ENCODE results near the gene TSPAN18. TPM values are rescaled to one million over a fixed set of nuclear protein-coding genes. Genes with fewer than 3 reads are reported as not detected.

Gene TSPAN18
- total and polyA plus RNA-seq, 2 of the 4 experiments (the other 2 are of a cell fraction): 0.36 to 1.1 TPM

GRCh38 chr11:44829838-44830237 is 103.1 kb downstream of the TSPAN18 start:
- BruUV-seq (replicated peaks): no TSS peak
- TF ChIP-seq RCOR1 (IDR thresholded peaks at IDR 0.05; ENCODE audit: insufficient replicate concordance, low read length) (no peak), RAD21 (IDR thresholded peaks at IDR 0.05; ENCODE audit: low read length) (no peak), POLR2A (IDR thresholded peaks at IDR 0.05; ENCODE audit: low read depth, low read length) (no peak), SMC3 (IDR thresholded peaks at IDR 0.05; ENCODE audit: low read depth, low read length) (no peak), CEBPB (IDR thresholded peaks at IDR 0.05; ENCODE audit: low read depth, low read length) (no peak), MXI1 (IDR thresholded peaks at IDR 0.05; ENCODE audit: borderline replicate concordance, low read depth, low read length) (no peak), RFX5 (IDR thresholded peaks at IDR 0.05; ENCODE audit: low read depth, low read length) (no peak), MAZ (IDR thresholded peaks at IDR 0.05; ENCODE audit: borderline replicate concordance, low read depth, low read length) (no peak), FOS (IDR thresholded peaks at IDR 0.05; ENCODE audit: low read depth, low read length) (no peak), CTCF (conservative IDR thresholded peaks at IDR 0.05; ENCODE audit: low read depth, low read length) (no peak), MAFK (IDR thresholded peaks at IDR 0.05; ENCODE audit: low read depth, low read length) (no peak), BHLHE40 (IDR thresholded peaks at IDR 0.05; ENCODE audit: low read depth, low read length) (no peak), NFE2L2 (IDR thresholded peaks at IDR 0.05; ENCODE audit: low read depth, low read length) (no peak), USF2 (IDR thresholded peaks at IDR 0.05; ENCODE audit: low read depth, low read length) (no peak), CHD1 (IDR thresholded peaks at IDR 0.05; ENCODE audit: low read depth, low read length) (no peak)
- TF ChIP-seq, protein P1, sequence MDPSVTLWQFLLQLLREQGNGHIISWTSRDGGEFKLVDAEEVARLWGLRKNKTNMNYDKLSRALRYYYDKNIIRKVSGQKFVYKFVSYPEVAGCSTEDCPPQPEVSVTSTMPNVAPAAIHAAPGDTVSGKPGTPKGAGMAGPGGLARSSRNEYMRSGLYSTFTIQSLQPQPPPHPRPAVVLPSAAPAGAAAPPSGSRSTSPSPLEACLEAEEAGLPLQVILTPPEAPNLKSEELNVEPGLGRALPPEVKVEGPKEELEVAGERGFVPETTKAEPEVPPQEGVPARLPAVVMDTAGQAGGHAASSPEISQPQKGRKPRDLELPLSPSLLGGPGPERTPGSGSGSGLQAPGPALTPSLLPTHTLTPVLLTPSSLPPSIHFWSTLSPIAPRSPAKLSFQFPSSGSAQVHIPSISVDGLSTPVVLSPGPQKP (IDR thresholded peaks at IDR 0.05; ENCODE audit: borderline replicate concordance, low read depth, low read length): no peak
- Histone ChIP-seq H3K14ac (replicated peaks; ENCODE audit: low read depth, low read length) (no peak overlapping the region), H2BK20ac (ENCODE audit: low read depth, low read length) (no peak overlapping the region), H3K27ac (ENCODE audit: insufficient read depth, low read length) (no peak overlapping the region), H2BK15ac (ENCODE audit: low read depth, low read length) (no peak overlapping the region), H3K9me3 (ENCODE audit: control insufficient read depth, insufficient read depth, low read length) (no peaks in the 10 kb centered on the region), H3K23ac (ENCODE audit: low read depth, low read length) (no peak overlapping the region), H3K18ac (ENCODE audit: low read depth, low read length) (no peak overlapping the region), H3K36me3 (ENCODE audit: control insufficient read depth, insufficient read depth, low read length) (no peaks in the 10 kb centered on the region), H3K9ac (ENCODE audit: low read depth, low read length) (no peak overlapping the region), H3K9me1 (ENCODE audit: insufficient read depth, low read length) (no peaks in the 10 kb centered on the region), H4K20me1 (ENCODE audit: insufficient read depth, low read length) (no peaks in the 10 kb centered on the region), H2BK120ac (ENCODE audit: low read depth, low read length) (no peak overlapping the region), H2AK9ac (replicated peaks; ENCODE audit: low read depth, low read length, poor library complexity) (peak overlapping the region; percentile 2), H4K91ac (ENCODE audit: insufficient read depth, low read depth, low read length) (no peak overlapping the region), H3K4ac (ENCODE audit: low read depth, low read length) (no peak overlapping the region), H2AK5ac (ENCODE audit: low read depth, low read length) (no peak overlapping the region), H2AFZ (replicated peaks; ENCODE audit: low read length, poor library complexity) (no peak overlapping the region), H3K4me1 (ENCODE audit: control insufficient read depth, insufficient read depth, low read length) (peaks cover 2% of the 10 kb centered on the region; the same call in 1 of the 2 replicates), H3K4me2 (ENCODE audit: low read depth, low read length) (no peak overlapping the region), H3K27me3 (ENCODE audit: control insufficient read depth, insufficient read depth, low read length) (peaks cover 32% of the 10 kb centered on the region), H2BK5ac (ENCODE audit: low read depth, low read length, poor library complexity, severe bottlenecking) (no peak overlapping the region), H4K5ac (ENCODE audit: low read depth, low read length) (no peak overlapping the region), H3K4me3 (ENCODE audit: insufficient read depth, low read depth, low read length) (no peak overlapping the region), H3K56ac (ENCODE audit: extremely low read depth, insufficient read depth, low read length) (no peak overlapping the region), H4K8ac (ENCODE audit: low read depth in 2 of 2, low read length in 2 of 2) (no peak overlapping the region), H3K79me1 (ENCODE audit: low read depth in 1 of 2, low read length in 2 of 2) (no peaks in the 10 kb centered on the region)
- WGBS, 2 experiments (ENCODE audit: extremely low coverage in 2 of 2, insufficient read length in 1 of 2): 100% methylated on average over 2 of the region's 2 CpGs; no CpG with 5 or more reads in 1 of the 2 experiments
- ChIA-PET CTCF (no interaction called here), POLR2A (ENCODE audit: unreplicated experiment) (interaction anchor here (0.7 kb wide), 1 partner anchor 35 kb away, joined by 3 read pairs; no protein-coding TSS in a partner anchor)
- in situ Hi-C loops (cut with MboI; ENCODE audit: low sequenced_read_pairs) (no loop called here), intact Hi-C loops (cut with micrococcal nuclease) (no loop called here), dilution Hi-C loops (cut with HindIII; ENCODE audit: low sequenced_read_pairs, unreplicated experiment) (no loop called here)
- DNase-seq (no peak), ATAC-seq (ENCODE audit: low read depth) (no peak)

Data from IMR-90 (cell line).